GM23248 (cell line): ENCODE results near the gene ACTL10. TPM values are rescaled to one million over a fixed set of nuclear protein-coding genes. Genes with fewer than 3 reads are reported as not detected.
"Not testable (repeated sequence)": the region's sequence is repeated elsewhere in the genome, so short reads cannot be mapped to it uniquely, and the experiment has no call there.

Source experiments
- DNase-seq: peaks from one replicate; pipeline ENCODE4 v3.0.0-alpha.2; 2015
- H2AFZ ChIP-seq: fragments of 200-600 bp; sonication (generic); 2 replicates; pipeline ENCODE4 v1.6.1; 2016; ENCODE audit warnings: antibody characterized with exemption
- H3F3A ChIP-seq: fragments of 200-600 bp; sonication (generic); 2 replicates; pipeline ENCODE4 v1.6.1; 2016; ENCODE audit warnings: mild to moderate bottlenecking, antibody characterized with exemption, mixed run types; ENCODE audit not compliant: insufficient read depth
- H3K27ac ChIP-seq: fragments of 200-600 bp; sonication (generic); 2 replicates; pipeline ENCODE4 v1.5.1; 2016; ENCODE audit warnings: mild to moderate bottlenecking
- H3K27me3 ChIP-seq: fragments of 200-600 bp; sonication (generic); replicated peaks from 2 replicates; pipeline ENCODE4 v1.6.1; 2016; ENCODE audit warnings: mild to moderate bottlenecking; ENCODE audit not compliant: insufficient read depth
- H3K36me3 ChIP-seq: fragments of 200-600 bp; sonication (generic); 2 replicates; pipeline ENCODE4 v1.6.1; 2016; ENCODE audit warnings: low read depth, mild to moderate bottlenecking
- H3K4me1 ChIP-seq: fragments of 200-600 bp; sonication (generic); 2 replicates; pipeline ENCODE4 v1.6.1; 2016; ENCODE audit warnings: mild to moderate bottlenecking; ENCODE audit not compliant: insufficient read depth
- H3K4me2 ChIP-seq: fragments of 200-600 bp; sonication (generic); one replicate; pipeline ENCODE4 v1.6.1; 2016; ENCODE audit warnings: mild to moderate bottlenecking; ENCODE audit not compliant: unreplicated experiment
- H3K4me3 ChIP-seq: fragments of 200-600 bp; sonication (generic); 2 replicates; pipeline ENCODE4 v1.5.1; 2016; ENCODE audit warnings: mild to moderate bottlenecking
- H3K79me2 ChIP-seq: fragments of 200-600 bp; sonication (generic); 2 replicates; pipeline ENCODE4 v1.6.1; 2016; ENCODE audit warnings: mild to moderate bottlenecking; ENCODE audit not compliant: insufficient read depth
- H3K9ac ChIP-seq: fragments of 200-600 bp; sonication (generic); 2 replicates; pipeline ENCODE4 v1.6.1; 2016; ENCODE audit warnings: mild to moderate bottlenecking
- H3K9me2 ChIP-seq: fragments of 200-600 bp; sonication (generic); 2 replicates; pipeline ENCODE4 v1.6.1; 2016; ENCODE audit warnings: mixed run types, mild to moderate bottlenecking, moderate library complexity; ENCODE audit not compliant: insufficient read depth
- H3K9me3 ChIP-seq: fragments of 200-600 bp; sonication (generic); one replicate; pipeline ENCODE4 v1.6.1; 2017; ENCODE audit warnings: low read depth
- H4K20me1 ChIP-seq: fragments of 200-600 bp; sonication (generic); 2 replicates; pipeline ENCODE4 v1.6.0; 2016; ENCODE audit not compliant: insufficient read depth
- EZH2 ChIP-seq: fragments of 200-600 bp; sonication (generic); IDR thresholded peaks from 2 replicates; pipeline ENCODE4 v1.6.1; 2018; ENCODE audit warnings: antibody characterized with exemption, mild to moderate bottlenecking; ENCODE audit not compliant: insufficient read depth, poor library complexity, severe bottlenecking
- EZH2phosphoT487 ChIP-seq: fragments of 200-600 bp; sonication (generic); IDR thresholded peaks from 2 replicates; pipeline ENCODE4 v1.6.1; 2018; ENCODE audit warnings: antibody characterized with exemption, moderate library complexity, mild to moderate bottlenecking, low read depth; ENCODE audit not compliant: insufficient read depth
- whole genome bisulfite sequencing, 2 experiments: methylation state at CpG; one replicate each; pipeline ENCODE4 v1.1.6; 2015 to 2017; ENCODE audit warnings: low lambda C conversion rate in 2 of 2, low coverage in 1 of 2; ENCODE audit errors: missing lambda C conversion rate in 2 of 2; 5-methylcytosine and 5-hydroxymethylcytosine counted together
- in situ Hi-C: fragments of 300-500 bp; cut with MboI; formaldehyde crosslinking; loops from 2 replicates; pipeline ENCODE4 v1.15.0; 2020
- polyA plus RNA-seq: library from polyadenylated mRNA; unstranded; fragments of >200 nt; fragmentation: Nextera tagmentation; extraction: Ambion mirVana; gene quantifications from 2 replicates; pipeline ENCODE4 v1.2.1, GENCODE V29; 2016
- total RNA-seq: library from RNA; depleted of rRNA; stranded (reverse); fragments of >200 nt; shearing (Covaris generic); gene quantifications from 2 replicates; pipeline ENCODE4 v1.2.3, GENCODE V29; 2014

ACTL10 gene
- total and polyA plus RNA-seq, 2 experiments from 2014 or later, result 1.7 to 3.4 TPM

DNA sequence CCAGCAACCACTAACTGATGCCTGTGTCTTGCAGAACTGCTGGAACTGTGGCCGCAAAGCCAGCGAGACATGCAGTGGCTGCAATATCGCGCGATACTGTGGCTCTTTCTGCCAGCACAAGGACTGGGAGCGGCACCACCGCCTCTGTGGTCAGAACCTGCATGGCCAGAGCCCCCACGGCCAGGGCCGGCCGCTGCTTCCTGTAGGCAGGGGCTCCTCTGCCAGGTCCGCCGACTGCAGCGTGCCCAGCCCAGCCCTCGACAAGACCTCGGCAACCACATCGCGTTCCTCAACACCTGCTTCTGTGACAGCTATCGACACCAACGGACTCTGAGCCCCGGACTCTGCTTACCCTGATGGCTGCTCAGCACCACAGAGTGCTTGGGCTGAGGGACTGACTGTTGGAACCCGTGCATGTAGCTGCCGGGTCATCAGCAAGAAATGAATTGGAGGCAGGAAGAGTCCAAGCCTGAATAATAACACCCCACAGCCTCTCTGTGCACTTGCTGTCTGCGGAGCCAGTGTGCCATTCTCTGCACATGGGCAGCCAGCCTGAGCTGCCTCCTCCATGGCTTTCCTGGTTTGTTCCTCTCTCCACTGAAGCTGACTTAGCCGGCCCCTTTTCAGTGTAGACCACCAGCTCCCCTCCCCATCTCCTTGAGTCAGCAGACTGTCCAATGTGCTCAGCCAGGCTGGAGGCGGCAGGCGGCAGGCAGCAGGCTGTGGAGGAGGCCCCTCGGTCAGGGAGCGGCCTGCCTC lies 22.3 kb upstream of the ACTL10 start:
- Histone ChIP-seq H3K9me3 (no peaks in the 10 kb centered on the region), H3F3A (peaks cover 15% of the 10 kb centered on the region; the same call in 1 of the 2 replicates), H3K79me2 (no peaks in the 10 kb centered on the region), H3K4me3 (no peak overlapping the region), H2AFZ (no peak overlapping the region), H3K27me3 (no peaks in the 10 kb centered on the region), H3K4me2 (no peak overlapping the region), H4K20me1 (no peaks in the 10 kb centered on the region), H3K9me2 (no peaks in the 10 kb centered on the region), H3K27ac (no peak overlapping the region), H3K36me3 (peaks cover 17% of the 10 kb centered on the region; the same call in 1 of the 2 replicates), H3K4me1 (peaks cover 18% of the 10 kb centered on the region), H3K9ac (no peak overlapping the region)
- WGBS, 2 experiments, result 92 to 95% methylated on average over 25 to 27 of the region's 28 CpGs
- no peak for TF ChIP-seq EZH2
- no peak for DNase-seq
- in situ Hi-C loops, result loop anchor here (10.0 kb wide), 1 partner anchor 60 kb away; no protein-coding TSS in a partner anchor

DNA sequence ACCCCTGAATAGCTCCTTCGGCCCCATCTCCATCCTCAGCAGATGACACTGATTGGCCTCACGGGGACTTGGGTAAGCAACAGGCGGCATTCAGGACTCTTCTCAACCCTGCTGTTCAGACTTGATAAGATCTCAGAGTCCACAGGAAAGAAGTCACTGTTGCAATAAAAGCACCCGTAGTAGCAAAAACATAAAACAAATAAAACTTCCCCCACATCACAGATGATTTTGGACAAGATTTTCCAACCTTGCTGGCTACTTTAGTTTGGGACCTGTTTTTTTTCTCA lies 21.7 kb upstream of the ACTL10 start:
- TF ChIP-seq EZH2phosphoT487, result no peak
- no peak for TF ChIP-seq EZH2
- H3K9me2 ChIP-seq, result no peaks in the 10 kb centered on the region
- H3K9me3 ChIP-seq, result no peaks in the 10 kb centered on the region
- 75 to 76% methylated on average over 4 of the region's 4 CpGs for WGBS, 2 experiments
- no peak overlapping the region for H3K27ac ChIP-seq
- H3K27me3 ChIP-seq, result no peaks in the 10 kb centered on the region
- H3K4me1 ChIP-seq, result peaks cover 18% of the 10 kb centered on the region
- no peaks in the 10 kb centered on the region for H4K20me1 ChIP-seq
- no peak overlapping the region for H3K4me3 ChIP-seq
- H2AFZ ChIP-seq, result no peak overlapping the region
- no peak overlapping the region for H3K9ac ChIP-seq
- peaks cover 15% of the 10 kb centered on the region; the same call in 1 of the 2 replicates for H3K36me3 ChIP-seq
- no peak for DNase-seq
- H3K79me2 ChIP-seq, result no peaks in the 10 kb centered on the region
- H3K4me2 ChIP-seq, result no peak overlapping the region
- in situ Hi-C loops, result loop anchor here (10.0 kb wide), 1 partner anchor 60 kb away; no protein-coding TSS in a partner anchor
- peaks cover 15% of the 10 kb centered on the region; the same call in 1 of the 2 replicates for H3F3A ChIP-seq

GRCh38 chr20:33645396-33645795 lies 21.3 kb upstream of the ACTL10 start:
- H3K4me1 ChIP-seq, result peaks cover 18% of the 10 kb centered on the region
- peaks cover 11% of the 10 kb centered on the region; the same call in 1 of the 2 replicates for H3K36me3 ChIP-seq
- TF ChIP-seq EZH2, result no peak
- TF ChIP-seq EZH2phosphoT487, result no peak
- H3K27me3 ChIP-seq, result no peaks in the 10 kb centered on the region
- H3K4me3 ChIP-seq, result no peak overlapping the region
- H3K4me2 ChIP-seq, result no peak overlapping the region
- H3F3A ChIP-seq, result peaks cover 15% of the 10 kb centered on the region; the same call in 1 of the 2 replicates
- H4K20me1 ChIP-seq, result no peaks in the 10 kb centered on the region
- in situ Hi-C loops, result loop anchor here (10.0 kb wide), 1 partner anchor 61 kb away; no protein-coding TSS in a partner anchor
- no peak for DNase-seq
- H3K27ac ChIP-seq, result no peak overlapping the region
- WGBS, 2 experiments, result 53 to 64% methylated on average over 2 of the region's 2 CpGs
- no peaks in the 10 kb centered on the region for H3K9me2 ChIP-seq
- H2AFZ ChIP-seq, result no peak overlapping the region
- H3K9me3 ChIP-seq, result no peaks in the 10 kb centered on the region
- H3K79me2 ChIP-seq, result no peaks in the 10 kb centered on the region
- H3K9ac ChIP-seq, result no peak overlapping the region

DNA sequence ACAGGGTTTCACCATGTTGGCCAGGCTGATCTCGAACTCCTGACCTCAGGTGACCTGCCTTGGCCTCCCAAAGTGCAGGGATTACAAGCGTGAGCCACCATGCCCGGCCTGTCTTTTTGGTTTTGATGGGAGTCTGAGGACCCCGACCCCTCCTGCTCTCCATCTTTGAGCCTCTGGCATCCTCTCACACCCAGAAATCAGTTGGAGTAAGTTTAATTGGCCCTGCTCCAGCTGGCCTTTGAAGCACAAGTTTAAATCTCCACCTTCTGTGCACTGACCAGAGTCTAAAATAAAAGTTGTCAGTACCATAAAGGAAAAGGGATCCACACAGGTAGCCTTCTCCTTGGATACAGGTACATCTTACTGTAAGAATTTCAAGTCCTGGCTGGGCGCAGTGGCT lies 20.6 kb upstream of the ACTL10 start:
- in situ Hi-C loops, result loop anchor here (10.0 kb wide), 1 partner anchor 61 kb away; no protein-coding TSS in a partner anchor
- Histone ChIP-seq H3K27me3 (no peaks in the 10 kb centered on the region), H3K9me3 (no peaks in the 10 kb centered on the region), H3K9me2 (no peaks in the 10 kb centered on the region), H3K4me1 (peaks cover 18% of the 10 kb centered on the region), H3K27ac (no peak overlapping the region), H3K79me2 (no peaks in the 10 kb centered on the region), H4K20me1 (no peaks in the 10 kb centered on the region), H3K4me2 (no peak overlapping the region), H3F3A (peaks cover 15% of the 10 kb centered on the region; the same call in 1 of the 2 replicates), H3K9ac (no peak overlapping the region), H2AFZ (no peak overlapping the region), H3K36me3 (peaks cover 8% of the 10 kb centered on the region; the same call in 1 of the 2 replicates), H3K4me3 (no peak overlapping the region)
- no peak for DNase-seq
- TF ChIP-seq EZH2phosphoT487 (no peak), EZH2 (no peak)
- 93 to 95% methylated on average over 5 of the region's 5 CpGs for WGBS, 2 experiments

GRCh38 chr20:33646959-33647602 lies 19.7 kb upstream of the ACTL10 start:
- 80 to 81% methylated on average over 14 of the region's 14 CpGs for WGBS, 2 experiments
- H4K20me1 ChIP-seq, result not testable (repeated sequence)

More at GRCh38 chr20:33646959-33647602, 19.7 kb upstream of the ACTL10 start:
- not testable (repeated sequence) for H3K27me3 ChIP-seq, H3K36me3 ChIP-seq, DNase-seq, H3K9me2 ChIP-seq, H2AFZ ChIP-seq, H3K4me3 ChIP-seq, H3K9me3 ChIP-seq, H3K79me2 ChIP-seq
- peak overlapping the region; percentile 24; the same call in 1 of the 2 replicates for H3K27ac ChIP-seq
- in situ Hi-C loops, result loop anchor here (10.0 kb wide), 1 partner anchor 62 kb away; no protein-coding TSS in a partner anchor
- H3K4me2 ChIP-seq, result peak overlapping the region; percentile 38
- peaks cover 15% of the 10 kb centered on the region; the same call in 1 of the 2 replicates for H3F3A ChIP-seq
- H3K9ac ChIP-seq, result 0 out of 2 replicates have a peak overlapping the region, but pooled peaks have one; percentile 11
- peaks cover 18% of the 10 kb centered on the region for H3K4me1 ChIP-seq
